A549 (cell line): Measurements from ENCODE around the gene TMEM91. TPM values are rescaled to one million over a fixed set of nuclear protein-coding genes. Genes with fewer than 3 reads are reported as not detected.
"Not testable (repeated sequence)": the region's sequence is repeated elsewhere in the genome, so short reads cannot be mapped to it uniquely, and the experiment has no call there.

Experiments
- ATAC-seq, 2 experiments: fragments of 200-7000 bp in 1 of 2; fragments of >200 bp in 1 of 2; cut with Nextera tagmentation in 1 of 2; cut with Tn5 transposase in 1 of 2; 3 replicates each; pipeline versions ENCODE4 v1.8.0 to v1.9.1; 2018 to 2020; ENCODE audit warnings: mild to moderate bottlenecking in 1 of 2, moderate library complexity in 1 of 2
- CTCF ChIA-PET: fragments of 300-600 bp; sonication (Branson Sonifier 250); formaldehyde crosslinking; extraction: SDS; loops from one replicate; lab custom pipeline; 2021; ENCODE audit warnings: antibody characterized with exemption, inconsistent platforms; lab: Yijun Ruan, JAX
- POLR2A ChIA-PET: fragments of 350-600 bp; formaldehyde crosslinking; extraction: SDS; loops from one replicate; lab custom pipeline; 2021; ENCODE audit warnings: antibody characterized with exemption, inconsistent platforms; lab: Yijun Ruan, JAX
- DNase-seq, 2 experiments: peaks; one replicate each; pipeline versions ENCODE4 v3.0.0 to v3.0.0-alpha.2; 2011 to 2016; ENCODE audit warnings: low read depth in 1 of 2, low spot score in 1 of 2
- FAIRE-seq: peaks from 2 replicates; lab custom pipeline; 2011; peaks lifted over from hg19 to GRCh38; lab: Jason Lieb, UNC
- H3K27ac ChIP-seq, 2 experiments: fragments of >200 bp; sonication (Bioruptor Twin); formaldehyde crosslinking; 3 replicates each; pipeline ENCODE4 v1.5.1; 2016 to 2017
- H3K4me1 ChIP-seq: fragments of >200 bp; sonication (Bioruptor Twin); formaldehyde crosslinking; 3 replicates; pipeline ENCODE4 v1.6.1; 2016
- H3K4me2 ChIP-seq: fragments of >200 bp; sonication (Bioruptor Twin); formaldehyde crosslinking; 3 replicates; pipeline ENCODE4 v1.6.1; 2016
- H3K4me3 ChIP-seq: fragments of >200 bp; sonication (Bioruptor Twin); formaldehyde crosslinking; 3 replicates; pipeline ENCODE4 v1.5.1; 2016
- H3K9me3 ChIP-seq: fragments of >200 bp; sonication (Bioruptor Twin); formaldehyde crosslinking; 3 replicates; pipeline ENCODE4 v1.6.1; 2016
- CBX8 ChIP-seq: fragments of 200-600 bp; sonication (generic); IDR thresholded peaks from 2 replicates; pipeline ENCODE4 v1.6.1; 2016
- HOXB13 ChIP-seq: fragments of 250-450 bp; sonication (Bioruptor Pico); IDR thresholded peaks from 2 replicates; pipeline ENCODE4 v1.5.0; 2020; ENCODE audit warnings: low read depth, mild to moderate bottlenecking, moderate library complexity
- MAFK ChIP-seq: fragments of 450-650 bp; IDR thresholded peaks from 2 replicates; pipeline ENCODE4 v1.6.1; 2014; ENCODE audit not compliant: partially characterized antibody
- MYC ChIP-seq: IDR thresholded peaks from 2 replicates; pipeline ENCODE4 v1.6.1; 2012; ENCODE audit warnings: mild to moderate bottlenecking, inconsistent platforms, low read length, improper control_type of control experiment, borderline replicate concordance
- NPAS2 ChIP-seq: fragments of 250-450 bp; sonication (Bioruptor Pico); IDR thresholded peaks from 2 replicates; pipeline ENCODE4 v1.8.0; 2022; ENCODE audit warnings: mild to moderate bottlenecking, moderate library complexity, borderline replicate concordance
- NR3C1 ChIP-seq: fragments of >200 bp; sonication (Bioruptor Twin); formaldehyde crosslinking; IDR thresholded peaks from 3 replicates; pipeline ENCODE4 v1.6.1; 2017
- POLR2AphosphoS2 ChIP-seq: conservative IDR thresholded peaks from 2 replicates; pipeline ENCODE4 v1.6.1; 2012; ENCODE audit warnings: low read length, improper control_type of control experiment, inconsistent platforms
- RAD21 ChIP-seq, 2 experiments: fragments of >200 bp in 1 of 2; sonication (Bioruptor Twin) in 1 of 2; formaldehyde crosslinking in 1 of 2; IDR thresholded peaks in 1 of 2; conservative IDR thresholded peaks in 1 of 2; 2 replicates in 1 of 2; 3 replicates in 1 of 2; pipeline ENCODE4 v1.6.1; 2012 to 2018; ENCODE audit warnings: inconsistent platforms in 1 of 2
- ZFP36 ChIP-seq: fragments of 450-650 bp; IDR thresholded peaks from 2 replicates; pipeline ENCODE4 v1.6.1; 2014; ENCODE audit warnings: borderline replicate concordance; ENCODE audit not compliant: partially characterized antibody
- WGBS: methylation state at CpG from one replicate; pipeline ENCODE4 v1.1.6; 2017; ENCODE audit errors: missing lambda C conversion rate; 5-methylcytosine and 5-hydroxymethylcytosine counted together
- polyA plus RNA-seq, 4 experiments: library from polyadenylated mRNA; depleted of rRNA in 3 of 4; stranded (reverse); fragments of >200 nt; fragmentation: RNase III in 1 of 4; extraction: RNeasy Plus Mini Kit Qiagen cat#74134 plus additional on column Dnase treatment in 1 of 4; gene quantifications; 2 replicates in 3 of 4; 3 replicates in 1 of 4; pipeline ENCODE4 v1.2.3, GENCODE V29; 2011 to 2017
- TF ChIP-seq, protein P1 (sequence below): IDR thresholded peaks from 2 replicates; pipeline ENCODE4 v1.6.1; 2012; ENCODE audit warnings: low read depth, borderline replicate concordance

TMEM91 gene
- polyA plus RNA-seq, 2 of the 4 experiments (the other 2 are of a cell fraction), result 4.0 to 5.2 TPM

- TF ChIP-seq MAFK (no peak), NR3C1 (no peak)
- TF ChIP-seq, protein P1, sequence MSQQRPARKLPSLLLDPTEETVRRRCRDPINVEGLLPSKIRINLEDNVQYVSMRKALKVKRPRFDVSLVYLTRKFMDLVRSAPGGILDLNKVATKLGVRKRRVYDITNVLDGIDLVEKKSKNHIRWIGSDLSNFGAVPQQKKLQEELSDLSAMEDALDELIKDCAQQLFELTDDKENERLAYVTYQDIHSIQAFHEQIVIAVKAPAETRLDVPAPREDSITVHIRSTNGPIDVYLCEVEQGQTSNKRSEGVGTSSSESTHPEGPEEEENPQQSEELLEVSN, result no peak
Measured at GRCh38 chr19:41339936-41340335, 36.4 kb upstream of the TMEM91 start (continued).

DNA sequence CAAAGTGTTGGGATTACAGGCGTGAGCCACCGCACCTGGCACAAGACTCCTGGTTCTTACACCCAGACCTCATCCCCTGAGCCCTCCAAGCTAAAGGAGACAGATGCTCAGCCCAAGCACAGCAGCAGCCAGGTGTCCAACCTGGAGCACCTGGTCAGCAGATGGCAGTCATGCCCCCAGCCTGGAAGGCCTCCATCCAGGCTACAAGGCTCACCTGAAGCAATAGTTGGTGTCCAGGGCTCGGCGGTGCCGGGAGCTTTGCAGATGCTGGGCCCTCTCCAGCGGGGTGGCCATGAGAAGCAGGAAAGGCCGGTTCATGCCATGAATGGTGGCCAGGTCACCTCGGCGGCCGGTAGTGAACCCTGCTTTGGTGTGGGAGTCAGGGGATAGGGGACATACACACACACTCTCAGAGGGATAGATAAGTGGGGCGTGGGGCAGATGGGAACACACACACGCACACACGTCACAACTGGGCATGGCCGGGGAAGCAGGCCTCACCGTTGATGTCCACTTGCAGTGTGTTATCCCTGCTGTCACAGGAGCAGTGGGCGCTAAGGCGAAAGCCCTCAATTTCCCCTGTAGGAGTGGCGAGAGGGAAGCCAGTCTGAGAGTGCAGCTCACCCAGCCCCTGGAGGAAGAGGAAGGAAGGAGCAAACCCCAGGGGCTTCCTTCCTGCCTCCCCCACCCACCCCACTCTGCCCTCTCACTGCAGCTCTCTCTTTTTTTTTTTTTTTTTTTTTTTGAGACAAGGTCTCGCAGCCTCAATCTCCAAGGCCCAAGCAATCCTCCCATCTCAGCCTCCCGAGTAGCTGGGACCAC is 34.5 kb upstream of the TMEM91 start:
- WGBS, result 93% methylated on average over 17 of the region's 20 CpGs
- ATAC-seq, result peak; percentile 12 to 27; a peak in 3 of 6 replicates
- DNase-seq, result no peak
- no peaks in the 10 kb centered on the region for H3K9me3 ChIP-seq
- no peak overlapping the region for H3K4me2 ChIP-seq
- ChIA-PET CTCF (interaction anchor here (0.6 to 23.9 kb wide), 7 partner anchors 8 to 204 kb away, joined by 3 to 295 read pairs (median 10); partner anchors contain the start of gene TGFB1), POLR2A (interaction anchor here (0.7 to 1.5 kb wide), 2 partner anchors 12 to 22 kb away, joined by 3 to 4 read pairs; partner anchors contain the start of genes B9D2 and TGFB1)
- H3K4me3 ChIP-seq, result no peak overlapping the region
- H3K27ac ChIP-seq, result no peak overlapping the region
- peaks cover 9% of the 10 kb centered on the region for H3K4me1 ChIP-seq
- no peak for FAIRE-seq
- TF ChIP-seq POLR2AphosphoS2 (no peak), RAD21 (conservative IDR thresholded peaks at IDR 0.05 in 1 of 2, IDR thresholded peaks at IDR 0.05 in 1 of 2) (peak in 1 of 2 experiments; percentile 8; a peak in 1 of 5 replicates)

DNA sequence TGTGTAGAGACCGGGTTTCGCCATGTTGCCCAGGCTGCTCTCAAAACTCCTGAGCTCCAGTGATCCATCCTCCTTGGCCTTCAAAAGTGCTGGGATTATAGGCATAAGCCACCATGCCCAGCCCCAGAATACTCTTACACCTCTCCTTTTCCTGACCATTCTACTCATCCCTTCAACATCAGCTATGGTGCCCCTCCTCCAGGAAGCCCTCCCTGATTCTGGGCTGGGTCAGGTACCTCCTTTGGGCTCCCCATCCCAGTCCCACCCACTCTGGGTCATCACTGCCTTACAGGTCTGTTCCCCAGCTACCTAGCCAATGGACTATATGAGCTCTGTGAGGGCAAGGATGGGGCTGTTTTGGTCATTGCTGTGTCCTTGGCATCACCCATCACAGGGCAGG is 32.2 kb upstream of the TMEM91 start:
- Histone ChIP-seq H3K4me2 (no peak overlapping the region), H3K4me3 (no peak overlapping the region), H3K9me3 (no peaks in the 10 kb centered on the region), H3K4me1 (peaks cover 9% of the 10 kb centered on the region), H3K27ac (no peak overlapping the region)
- CTCF ChIA-PET, result interaction anchor here (0.8 to 23.9 kb wide), 7 partner anchors 8 to 226 kb away, joined by 3 to 295 read pairs (median 7); no protein-coding TSS in a partner anchor
- no peak for FAIRE-seq
- ATAC-seq, result no peak
- TF ChIP-seq MYC, result no peak
- peak; percentile 81 for TF ChIP-seq ZFP36
- POLR2A ChIA-PET, result no interaction called here
- no peak for DNase-seq
- 94% methylated on average over 2 of the region's 2 CpGs for WGBS

GRCh38 chr19:41346916-41347315 is 29.4 kb upstream of the TMEM91 start:
- POLR2A ChIA-PET, H3K9me3 ChIP-seq, H3K4me3 ChIP-seq, FAIRE-seq, H3K4me2 ChIP-seq, DNase-seq, ATAC-seq, H3K27ac ChIP-seq: not testable (repeated sequence)
- H3K4me1 ChIP-seq, result peaks cover 10% of the 10 kb centered on the region
- WGBS, result 92% methylated on average over 9 of the region's 9 CpGs
- CTCF ChIA-PET, result interaction anchor here (0.6 to 23.9 kb wide), 15 partner anchors 10 to 352 kb away, joined by 3 to 295 read pairs (median 3); partner anchors contain the start of gene DMAC2

- CTCF ChIA-PET, result interaction anchor here (0.6 to 9.4 kb wide), 21 partner anchors 14 to 576 kb away, joined by 3 to 197 read pairs (median 14); partner anchors contain the start of genes B9D2, CCDC97, HNRNPUL1 and MIA
- no peak for ATAC-seq
- peaks cover 15% of the 10 kb centered on the region for H3K4me1 ChIP-seq
Measured at GRCh38 chr19:41350735-41351338, 25.5 kb upstream of the TMEM91 start.

More at GRCh38 chr19:41350735-41351338, 25.5 kb upstream of the TMEM91 start:
- WGBS, result 74% methylated on average over 22 of the region's 22 CpGs
- Histone ChIP-seq H3K27ac (peak overlapping the region; percentile 90 to 92), H3K9me3 (no peaks in the 10 kb centered on the region), H3K4me3 (peak overlapping the region; percentile 72), H3K4me2 (peak overlapping the region; percentile 90)
- POLR2A ChIA-PET, result interaction anchor here (0.5 to 5.6 kb wide), 6 partner anchors 13 to 190 kb away, joined by 3 to 96 read pairs (median 4); partner anchors contain the start of genes B9D2, DMAC2 and HNRNPUL1
- no peak for FAIRE-seq
- TF ChIP-seq NPAS2 (CRISPR knock-in tag), result peak; percentile 32; the same call in 1 of the 2 replicates
- TF ChIP-seq HOXB13, result 0 out of 2 replicates have a peak, but pooled peaks have one; percentile 0
- TF ChIP-seq CBX8, result no peak
- DNase-seq, result no peak
